Thoracic aorta (tissue), 2 donors: ENCODE measurements around the gene APBA2. TPM values are rescaled to one million over a fixed set of nuclear protein-coding genes. Genes with fewer than 3 reads are reported as not detected.

Source experiments
- ATAC-seq: fragments of 150-250 bp; one replicate; pipeline ENCODE4 v1.8.0; 2017; ENCODE audit warnings: low read depth; ENCODE audit not compliant: insufficient number of reproducible peaks, low FRiP score
- DNase-seq: peaks from one replicate; pipeline ENCODE4 v3.0.0-alpha.2; 2020; ENCODE audit warnings: low spot score
- H3K27ac ChIP-seq, 2 donors: fragments of 200-600 bp; sonication (generic); 1 replicate in 1 of 2; 2 replicates in 1 of 2; pipeline ENCODE4 v1.5.1; 2016; ENCODE audit warnings: mild to moderate bottlenecking in 2 of 2, moderate library complexity in 2 of 2
- H3K27me3 ChIP-seq: fragments of 200-600 bp; sonication (generic); replicated peaks from 2 replicates; pipeline ENCODE4 v1.6.0; 2016; ENCODE audit warnings: mild to moderate bottlenecking; ENCODE audit not compliant: insufficient read depth
- H3K36me3 ChIP-seq: fragments of 200-600 bp; sonication (generic); one replicate; pipeline ENCODE4 v1.5.1; 2016
- H3K4me1 ChIP-seq, 2 donors: fragments of 200-600 bp; sonication (generic); 1 replicate in 1 of 2; 2 replicates in 1 of 2; pipeline versions ENCODE4 v1.5.1 to v1.6.0; 2016; ENCODE audit warnings: low read depth in 2 of 2, mild to moderate bottlenecking in 1 of 2; ENCODE audit not compliant: control insufficient read depth in 1 of 2
- H3K4me3 ChIP-seq: fragments of 200-600 bp; sonication (generic); 2 replicates; pipeline ENCODE4 v1.5.1; 2016; ENCODE audit warnings: mild to moderate bottlenecking
- H3K9me3 ChIP-seq: fragments of 200-600 bp; sonication (generic); 2 replicates; pipeline ENCODE4 v1.5.1; 2016
- total RNA-seq, 2 donors: library from RNA; depleted of rRNA; stranded (reverse); fragments of >200 nt; gene quantifications; one replicate each; pipeline versions ENCODE4 v1.1.0 to v1.2.3, GENCODE V29; 2016
- TF ChIP-seq, protein P1 (sequence below): fragments of 200-600 bp; sonication (generic); IDR thresholded peaks from one replicate; pipeline ENCODE4 v1.5.1; 2019; ENCODE audit warnings: antibody characterized with exemption

APBA2 gene
- total RNA-seq, 2 donors from 2014 or later: 4.9 to 5.6 TPM

DNA sequence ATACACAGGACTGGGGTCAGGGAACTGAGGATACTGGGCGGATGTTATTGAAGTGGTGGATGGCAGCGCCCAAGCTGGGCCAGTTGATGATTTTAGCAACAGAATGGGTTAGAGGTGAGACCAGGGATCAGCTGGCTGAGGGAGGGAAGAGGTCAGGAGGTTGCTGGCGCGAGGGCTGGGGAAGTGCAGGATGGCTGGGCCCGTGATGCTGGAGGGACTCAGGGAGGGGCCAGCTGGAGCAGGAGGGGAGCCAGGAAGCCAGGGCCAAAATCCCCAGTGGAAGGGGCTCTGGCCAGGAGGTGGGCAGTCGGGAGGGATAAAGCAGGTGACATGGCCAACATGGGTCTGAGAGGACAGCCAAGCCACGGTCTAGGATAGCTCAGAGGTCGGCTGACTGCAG, 205.9 kb downstream of the APBA2 start:
- Histone ChIP-seq H3K27ac (no peak overlapping the region), H3K36me3 (no peaks in the 10 kb centered on the region), H3K27me3 (no peaks in the 10 kb centered on the region), H3K4me1 (no peaks in the 10 kb centered on the region), H3K9me3 (no peaks in the 10 kb centered on the region), H3K4me3 (no peak overlapping the region)
- TF ChIP-seq, protein P1, sequence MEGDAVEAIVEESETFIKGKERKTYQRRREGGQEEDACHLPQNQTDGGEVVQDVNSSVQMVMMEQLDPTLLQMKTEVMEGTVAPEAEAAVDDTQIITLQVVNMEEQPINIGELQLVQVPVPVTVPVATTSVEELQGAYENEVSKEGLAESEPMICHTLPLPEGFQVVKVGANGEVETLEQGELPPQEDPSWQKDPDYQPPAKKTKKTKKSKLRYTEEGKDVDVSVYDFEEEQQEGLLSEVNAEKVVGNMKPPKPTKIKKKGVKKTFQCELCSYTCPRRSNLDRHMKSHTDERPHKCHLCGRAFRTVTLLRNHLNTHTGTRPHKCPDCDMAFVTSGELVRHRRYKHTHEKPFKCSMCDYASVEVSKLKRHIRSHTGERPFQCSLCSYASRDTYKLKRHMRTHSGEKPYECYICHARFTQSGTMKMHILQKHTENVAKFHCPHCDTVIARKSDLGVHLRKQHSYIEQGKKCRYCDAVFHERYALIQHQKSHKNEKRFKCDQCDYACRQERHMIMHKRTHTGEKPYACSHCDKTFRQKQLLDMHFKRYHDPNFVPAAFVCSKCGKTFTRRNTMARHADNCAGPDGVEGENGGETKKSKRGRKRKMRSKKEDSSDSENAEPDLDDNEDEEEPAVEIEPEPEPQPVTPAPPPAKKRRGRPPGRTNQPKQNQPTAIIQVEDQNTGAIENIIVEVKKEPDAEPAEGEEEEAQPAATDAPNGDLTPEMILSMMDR: no peak
- no peak for ATAC-seq
- DNase-seq: no peak

DNA sequence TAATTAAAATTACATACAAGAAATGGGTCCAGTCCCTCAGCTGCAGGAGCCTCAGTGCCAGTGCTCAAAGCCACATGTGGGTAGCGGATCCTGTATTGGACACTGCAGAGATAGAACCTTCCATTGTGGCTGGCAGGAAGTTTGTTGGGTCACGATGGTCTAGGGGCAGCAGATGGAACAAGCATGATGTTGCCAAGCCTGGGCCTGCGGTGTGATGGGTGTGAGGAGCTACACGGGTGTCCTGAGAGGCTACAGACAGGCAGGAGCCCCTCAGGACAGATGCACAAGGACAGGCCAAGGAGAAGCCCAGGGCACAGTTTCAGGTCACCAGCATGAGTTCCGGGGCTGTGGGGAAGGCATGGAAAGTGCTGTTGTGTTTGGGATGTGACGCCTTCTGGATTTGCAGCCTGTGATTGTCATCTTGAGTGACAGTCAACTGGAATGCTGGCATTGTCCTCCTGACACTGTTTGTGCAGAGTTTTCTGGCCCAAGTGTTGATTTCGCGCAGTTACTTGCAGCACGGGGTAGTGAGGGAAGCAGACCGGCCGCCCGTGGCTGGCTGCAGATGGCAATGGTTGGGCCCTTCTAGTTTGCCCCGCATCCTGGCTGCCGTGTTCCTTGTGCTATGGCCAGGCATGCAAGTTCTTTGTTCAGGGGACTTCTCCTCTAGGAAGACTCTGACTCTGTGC, 206.7 kb downstream of the APBA2 start:
- H3K27ac ChIP-seq: no peak overlapping the region
- no peaks in the 10 kb centered on the region for H3K4me1 ChIP-seq
- ATAC-seq: no peak
- TF ChIP-seq, protein P1: no peak
- no peak for DNase-seq
- no peak overlapping the region for H3K4me3 ChIP-seq
- no peaks in the 10 kb centered on the region for H3K9me3 ChIP-seq
- no peaks in the 10 kb centered on the region for H3K27me3 ChIP-seq
- H3K36me3 ChIP-seq: no peaks in the 10 kb centered on the region

DNA sequence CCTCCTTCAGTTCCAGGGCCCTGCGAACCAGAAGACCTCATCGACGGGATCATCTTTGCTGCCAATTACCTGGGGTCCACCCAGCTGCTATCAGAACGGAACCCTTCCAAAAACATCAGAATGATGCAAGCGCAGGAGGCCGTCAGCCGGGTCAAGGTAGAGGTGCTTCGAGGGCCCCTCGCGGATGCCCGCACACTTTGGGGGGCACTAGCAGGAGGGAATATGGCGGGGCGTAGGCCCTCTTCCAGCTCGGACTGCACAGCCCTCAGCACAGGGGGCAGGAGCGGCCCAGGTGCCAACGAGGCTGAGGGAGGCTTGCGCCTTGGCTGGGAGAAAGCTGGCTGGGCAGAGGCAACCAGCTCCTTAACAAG, 207.3 kb downstream of the APBA2 start:
- ATAC-seq (no peak), DNase-seq (no peak)
- Histone ChIP-seq H3K27ac (no peak overlapping the region), H3K36me3 (no peaks in the 10 kb centered on the region), H3K27me3 (no peaks in the 10 kb centered on the region), H3K9me3 (no peaks in the 10 kb centered on the region), H3K4me3 (no peak overlapping the region), H3K4me1 (no peaks in the 10 kb centered on the region)
- TF ChIP-seq, protein P1: no peak

DNA sequence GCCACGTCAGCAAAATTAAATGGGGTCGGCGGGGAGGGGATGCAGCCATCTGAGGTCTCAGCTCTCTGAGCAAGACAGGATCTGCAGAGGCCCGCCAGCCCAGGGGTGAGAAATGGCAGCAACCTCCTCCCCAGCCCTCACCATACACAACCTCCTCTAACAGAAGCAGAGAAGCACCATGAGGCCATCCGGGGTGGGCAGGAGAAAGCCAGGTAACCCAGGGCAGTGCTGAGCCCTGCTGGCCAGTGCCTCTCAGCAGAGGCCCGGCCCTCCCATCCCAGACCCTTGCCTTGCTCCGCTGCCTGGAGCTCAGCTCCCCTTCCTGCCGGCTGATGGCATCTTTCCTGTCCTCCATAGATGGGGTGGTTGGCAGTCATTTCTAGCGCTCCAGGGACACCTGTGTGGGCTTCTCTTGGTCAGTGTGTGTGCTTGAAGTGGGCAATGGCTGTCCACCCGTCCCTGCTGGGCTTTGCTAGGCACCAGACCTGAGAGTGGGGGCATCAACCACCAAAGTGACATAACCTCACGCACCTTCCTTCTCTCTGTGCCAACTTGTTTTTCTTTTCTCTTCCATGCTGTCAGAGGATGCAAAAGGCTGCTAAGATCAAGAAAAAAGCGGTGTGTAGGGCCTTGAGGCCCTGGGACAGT, 208.0 kb downstream of the APBA2 start:
- Histone ChIP-seq H3K27ac (no peak overlapping the region), H3K9me3 (no peaks in the 10 kb centered on the region), H3K4me1 (no peaks in the 10 kb centered on the region), H3K27me3 (no peaks in the 10 kb centered on the region), H3K4me3 (no peak overlapping the region), H3K36me3 (no peaks in the 10 kb centered on the region)
- TF ChIP-seq, protein P1: no peak
- DNase-seq (no peak), ATAC-seq (no peak)

DNA sequence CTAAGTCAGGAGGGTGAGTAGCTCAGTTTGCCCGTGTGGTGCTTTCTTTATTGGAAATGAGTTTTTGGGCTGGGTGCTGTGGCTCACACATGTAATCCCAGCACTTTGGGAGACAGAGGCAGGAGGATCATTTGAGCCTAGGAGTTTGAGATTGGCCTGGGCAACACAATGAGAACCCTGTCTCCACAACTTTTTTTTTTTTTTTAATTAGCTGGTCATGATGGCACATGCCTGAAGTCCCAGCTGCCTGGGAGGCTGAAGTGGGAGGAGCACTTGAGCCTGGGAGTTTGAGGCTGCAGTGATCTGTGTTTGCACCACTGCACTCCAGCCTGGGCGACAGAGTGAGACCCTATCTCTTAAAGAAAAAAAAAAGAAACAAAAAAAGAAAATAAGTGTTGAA, 208.9 kb downstream of the APBA2 start:
- Histone ChIP-seq H3K9me3 (no peaks in the 10 kb centered on the region), H3K4me1 (no peaks in the 10 kb centered on the region), H3K36me3 (no peaks in the 10 kb centered on the region), H3K4me3 (no peak overlapping the region), H3K27ac (no peak overlapping the region), H3K27me3 (no peaks in the 10 kb centered on the region)
- TF ChIP-seq, protein P1: no peak
- DNase-seq: no peak
- no peak for ATAC-seq
